Kidney epithelial cell (primary cell): Measurements from ENCODE around the gene METRNL. TPM values are rescaled to one million over a fixed set of nuclear protein-coding genes. Genes with fewer than 3 reads are reported as not detected.

Experiments
- DNase-seq: peaks from one replicate; pipeline ENCODE4 v3.0.0-alpha.2; 2010; ENCODE audit warnings: low read depth
- H3K27me3 ChIP-seq: 2 replicates; pipeline ENCODE4 v1.6.0; 2011; ENCODE audit warnings: low read length; ENCODE audit not compliant: control insufficient read depth, insufficient read depth
- H3K36me3 ChIP-seq: 2 replicates; pipeline ENCODE4 v1.5.1; 2011; ENCODE audit warnings: low read length; ENCODE audit not compliant: control insufficient read depth, insufficient read depth
- H3K4me3 ChIP-seq: 2 replicates; pipeline ENCODE4 v1.5.1; 2011; ENCODE audit warnings: low read depth, mild to moderate bottlenecking, control low read depth, low read length
- total RNA-seq: library from RNA; depleted of rRNA; stranded (reverse); fragments of >200 nt; gene quantifications from 2 replicates; pipeline ENCODE4 v1.2.3, GENCODE V29; 2015
- TF ChIP-seq, protein P1 (sequence below): IDR thresholded peaks from 2 replicates; pipeline ENCODE4 v1.5.1; 2011; ENCODE audit warnings: mild to moderate bottlenecking, moderate library complexity, low read length, control low read depth, inconsistent platforms; ENCODE audit not compliant: insufficient read depth, poor library complexity, severe bottlenecking

The METRNL gene
- total RNA-seq, 1 donor from 2014 or later, result 91.5 TPM

- no peak for DNase-seq
- H3K27me3 ChIP-seq, result no peaks in the 10 kb centered on the region
- TF ChIP-seq, protein P1, sequence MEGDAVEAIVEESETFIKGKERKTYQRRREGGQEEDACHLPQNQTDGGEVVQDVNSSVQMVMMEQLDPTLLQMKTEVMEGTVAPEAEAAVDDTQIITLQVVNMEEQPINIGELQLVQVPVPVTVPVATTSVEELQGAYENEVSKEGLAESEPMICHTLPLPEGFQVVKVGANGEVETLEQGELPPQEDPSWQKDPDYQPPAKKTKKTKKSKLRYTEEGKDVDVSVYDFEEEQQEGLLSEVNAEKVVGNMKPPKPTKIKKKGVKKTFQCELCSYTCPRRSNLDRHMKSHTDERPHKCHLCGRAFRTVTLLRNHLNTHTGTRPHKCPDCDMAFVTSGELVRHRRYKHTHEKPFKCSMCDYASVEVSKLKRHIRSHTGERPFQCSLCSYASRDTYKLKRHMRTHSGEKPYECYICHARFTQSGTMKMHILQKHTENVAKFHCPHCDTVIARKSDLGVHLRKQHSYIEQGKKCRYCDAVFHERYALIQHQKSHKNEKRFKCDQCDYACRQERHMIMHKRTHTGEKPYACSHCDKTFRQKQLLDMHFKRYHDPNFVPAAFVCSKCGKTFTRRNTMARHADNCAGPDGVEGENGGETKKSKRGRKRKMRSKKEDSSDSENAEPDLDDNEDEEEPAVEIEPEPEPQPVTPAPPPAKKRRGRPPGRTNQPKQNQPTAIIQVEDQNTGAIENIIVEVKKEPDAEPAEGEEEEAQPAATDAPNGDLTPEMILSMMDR, result no peak
- H3K36me3 ChIP-seq, result no peaks in the 10 kb centered on the region
- H3K4me3 ChIP-seq, result no peak overlapping the region
Measured at GRCh38 chr17:83086199-83086880, 6.9 kb downstream of the METRNL start.

- TF ChIP-seq, protein P1, result no peak
- H3K4me3 ChIP-seq, result no peak overlapping the region
- no peak for DNase-seq
- H3K36me3 ChIP-seq, result no peaks in the 10 kb centered on the region
- H3K27me3 ChIP-seq, result no peaks in the 10 kb centered on the region
Measured at GRCh38 chr17:83086907-83087787, 7.7 kb downstream of the METRNL start.

GRCh38 chr17:83087788-83088360, 8.5 kb downstream of the METRNL start:
- Histone ChIP-seq H3K4me3 (no peak overlapping the region), H3K27me3 (no peaks in the 10 kb centered on the region), H3K36me3 (no peaks in the 10 kb centered on the region)
- DNase-seq, result no peak
- TF ChIP-seq, protein P1, result no peak

DNA sequence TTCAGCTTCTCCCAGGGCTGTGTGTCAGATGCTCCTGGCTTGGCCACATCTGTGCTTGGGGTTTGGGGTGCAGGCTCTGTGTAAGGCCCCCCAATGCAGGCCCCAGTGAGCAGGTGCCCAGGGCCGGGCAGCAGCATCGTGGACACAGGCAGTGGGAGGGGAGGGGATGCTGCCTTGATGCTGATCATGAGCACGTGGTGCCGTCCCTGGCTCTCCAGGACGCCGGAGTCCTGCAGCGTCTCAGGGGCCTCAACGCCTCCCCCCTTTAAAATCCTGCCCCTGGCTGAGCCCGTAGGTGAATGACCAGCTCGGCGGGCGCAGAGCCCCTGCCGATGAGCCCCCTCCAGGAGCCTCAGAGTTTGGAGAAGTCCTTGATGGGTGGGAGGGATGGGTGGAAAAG, 9.0 kb downstream of the METRNL start:
- no peaks in the 10 kb centered on the region for H3K36me3 ChIP-seq
- H3K4me3 ChIP-seq, result no peak overlapping the region
- H3K27me3 ChIP-seq, result no peaks in the 10 kb centered on the region
- TF ChIP-seq, protein P1, result no peak
- DNase-seq, result no peak

DNA sequence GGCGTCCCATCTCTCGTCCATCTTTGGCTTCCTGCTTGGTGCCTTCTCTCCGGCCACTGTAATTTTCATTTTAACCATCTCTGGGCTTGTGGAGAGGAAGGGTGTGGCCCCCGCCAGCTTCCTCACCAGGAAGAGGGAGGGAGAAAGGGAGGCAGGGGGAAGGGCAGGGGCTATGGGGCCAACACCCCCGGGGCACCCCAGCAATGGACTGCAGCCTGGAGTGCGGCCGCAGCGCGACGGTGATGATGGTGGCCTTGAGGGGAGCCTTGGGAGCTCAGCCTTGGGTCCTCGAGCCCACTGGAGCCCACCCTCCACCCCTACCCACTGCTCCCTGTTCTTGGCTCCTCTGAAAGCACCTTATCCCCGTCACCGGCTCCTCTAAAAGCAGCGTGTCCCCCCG, 9.5 kb downstream of the METRNL start:
- no peak overlapping the region for H3K4me3 ChIP-seq
- TF ChIP-seq, protein P1, result no peak
- no peaks in the 10 kb centered on the region for H3K27me3 ChIP-seq
- no peak for DNase-seq
- H3K36me3 ChIP-seq, result no peaks in the 10 kb centered on the region
